GM21515 (cell line): ENCODE measurements around the gene WDFY4.

Source experiments
- ATAC-seq: cut with Tn5 transposase; IDR thresholded peaks from one replicate; pipeline ENCODE4 v1.9.1; 2021; ENCODE audit not compliant: unreplicated experiment

The WDFY4 gene

DNA sequence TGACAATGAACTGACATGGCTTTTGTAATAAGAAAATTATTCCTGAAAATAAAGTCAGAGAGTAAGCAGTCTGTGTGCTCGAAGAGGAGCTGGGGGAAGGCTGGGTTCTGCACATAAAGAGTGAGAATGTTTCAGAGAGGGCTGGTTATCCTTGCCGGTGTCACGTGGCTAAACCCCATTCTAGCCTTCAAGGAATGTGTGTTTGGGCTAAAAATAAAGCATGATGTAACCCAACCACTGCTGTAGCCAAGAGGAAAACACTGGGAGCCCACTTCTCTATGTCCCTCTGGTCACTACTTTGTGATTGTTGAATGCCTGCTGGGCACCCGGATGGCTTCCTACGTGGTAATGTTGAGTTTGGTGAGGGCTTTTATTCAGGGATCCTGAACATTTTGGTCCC lies 23.5 kb downstream of the WDFY4 start:
- ATAC-seq: no peak

DNA sequence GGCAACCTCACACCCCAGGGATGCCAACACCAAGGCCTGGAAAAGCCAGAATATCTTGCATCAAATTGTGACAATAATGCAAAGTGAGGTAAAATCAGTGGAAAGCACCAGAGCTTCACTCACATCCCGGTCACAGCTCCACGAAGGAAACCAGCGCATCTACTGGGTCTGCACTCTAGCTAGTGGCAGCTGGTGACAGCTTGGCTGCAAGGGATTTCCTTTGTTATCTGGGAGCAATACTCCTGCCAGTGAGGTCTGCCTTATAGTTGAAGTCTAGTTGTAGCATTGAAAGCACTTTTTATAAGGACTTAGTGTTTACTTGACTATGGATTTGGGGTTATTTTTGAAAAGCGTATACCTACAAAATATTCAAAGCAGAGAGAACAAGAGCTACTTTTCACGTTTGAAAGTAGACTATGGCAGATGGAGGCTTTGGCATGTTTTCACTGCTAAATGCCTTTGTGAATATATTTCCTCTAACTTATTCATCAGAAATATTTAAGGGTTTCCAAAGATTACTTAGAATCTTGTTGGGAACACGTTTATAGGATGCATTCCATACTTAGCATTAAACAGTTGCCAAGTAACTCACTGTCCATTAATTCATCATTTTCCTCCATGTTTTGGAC lies 26.1 kb downstream of the WDFY4 start:
- no peak for ATAC-seq

DNA sequence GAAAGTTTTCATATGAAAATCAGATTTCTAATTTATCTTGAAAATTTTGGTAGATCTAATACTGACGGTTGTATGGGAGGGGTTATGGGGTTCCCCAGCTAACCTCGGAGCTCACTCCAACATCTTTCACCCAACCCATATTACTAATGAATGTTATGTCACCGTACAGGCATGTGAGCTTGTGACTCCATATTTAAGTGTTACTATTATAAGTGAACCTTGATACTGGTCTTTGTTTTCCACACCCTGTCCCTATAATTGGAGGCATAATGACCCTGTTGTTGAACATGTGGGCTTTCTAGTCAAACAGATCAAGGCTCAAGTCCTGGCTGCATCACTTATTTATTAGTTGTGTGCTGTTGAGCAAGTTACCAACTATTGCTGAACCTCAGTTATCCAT lies 27.2 kb downstream of the WDFY4 start:
- ATAC-seq: no peak

DNA sequence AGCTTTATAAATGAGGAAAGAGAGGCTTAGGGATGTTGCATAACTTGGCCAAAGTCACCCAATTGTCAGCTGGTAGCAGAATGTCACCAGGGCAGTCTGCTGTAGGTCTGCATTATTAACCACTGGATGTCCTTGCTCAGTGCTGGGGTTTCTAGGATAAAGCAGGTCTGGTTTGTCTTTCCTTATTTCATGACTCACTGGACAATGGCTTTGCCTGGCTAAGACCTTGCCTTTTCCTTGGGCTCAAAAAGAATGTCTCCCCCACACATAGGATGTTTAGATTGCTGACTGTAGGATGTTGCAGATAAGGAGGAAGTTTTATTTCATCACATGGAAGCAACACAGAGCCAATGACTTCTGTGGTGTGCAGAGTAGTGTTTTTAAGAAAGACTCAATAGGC lies 29.4 kb downstream of the WDFY4 start:
- ATAC-seq: no peak

DNA sequence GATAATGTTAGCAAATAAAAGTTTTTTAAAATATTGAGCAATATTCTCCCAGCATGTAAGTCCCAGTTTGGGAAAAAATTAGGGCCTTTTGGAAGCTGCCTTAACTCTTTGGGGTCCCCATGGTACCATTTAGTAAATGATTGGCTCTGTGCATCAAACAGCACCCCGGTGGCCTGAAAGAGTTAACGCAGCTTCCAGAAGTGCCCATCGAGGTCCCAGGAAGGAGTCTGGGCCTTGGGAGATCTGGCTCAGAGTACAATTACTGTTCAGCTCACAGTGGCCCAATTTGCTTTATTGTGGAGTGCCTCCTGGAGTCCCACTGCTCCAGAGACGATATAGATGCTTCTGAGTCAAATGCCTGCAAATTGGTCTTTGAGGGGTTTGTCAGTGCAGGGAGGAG lies 31.7 kb downstream of the WDFY4 start:
- no peak for ATAC-seq

DNA sequence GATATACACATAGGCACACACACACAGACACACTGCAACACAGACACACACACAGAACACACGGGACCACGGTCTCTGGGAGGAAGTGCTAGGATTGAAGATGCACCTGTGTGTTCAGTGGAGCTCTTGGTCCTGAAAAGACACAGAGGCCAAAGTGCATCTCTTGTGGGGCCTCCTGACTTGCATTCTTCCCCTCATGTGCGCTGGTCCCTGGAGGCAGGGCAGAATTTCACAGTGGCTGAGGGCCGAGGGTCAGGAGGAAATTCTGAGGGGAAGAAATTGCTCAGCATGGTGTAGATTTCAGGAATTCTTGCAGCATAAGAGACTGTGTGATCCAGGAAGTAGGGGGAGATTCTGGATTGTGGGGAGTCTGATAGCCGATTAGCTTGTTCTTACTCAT lies 35.9 kb downstream of the WDFY4 start:
- ATAC-seq: no peak

DNA sequence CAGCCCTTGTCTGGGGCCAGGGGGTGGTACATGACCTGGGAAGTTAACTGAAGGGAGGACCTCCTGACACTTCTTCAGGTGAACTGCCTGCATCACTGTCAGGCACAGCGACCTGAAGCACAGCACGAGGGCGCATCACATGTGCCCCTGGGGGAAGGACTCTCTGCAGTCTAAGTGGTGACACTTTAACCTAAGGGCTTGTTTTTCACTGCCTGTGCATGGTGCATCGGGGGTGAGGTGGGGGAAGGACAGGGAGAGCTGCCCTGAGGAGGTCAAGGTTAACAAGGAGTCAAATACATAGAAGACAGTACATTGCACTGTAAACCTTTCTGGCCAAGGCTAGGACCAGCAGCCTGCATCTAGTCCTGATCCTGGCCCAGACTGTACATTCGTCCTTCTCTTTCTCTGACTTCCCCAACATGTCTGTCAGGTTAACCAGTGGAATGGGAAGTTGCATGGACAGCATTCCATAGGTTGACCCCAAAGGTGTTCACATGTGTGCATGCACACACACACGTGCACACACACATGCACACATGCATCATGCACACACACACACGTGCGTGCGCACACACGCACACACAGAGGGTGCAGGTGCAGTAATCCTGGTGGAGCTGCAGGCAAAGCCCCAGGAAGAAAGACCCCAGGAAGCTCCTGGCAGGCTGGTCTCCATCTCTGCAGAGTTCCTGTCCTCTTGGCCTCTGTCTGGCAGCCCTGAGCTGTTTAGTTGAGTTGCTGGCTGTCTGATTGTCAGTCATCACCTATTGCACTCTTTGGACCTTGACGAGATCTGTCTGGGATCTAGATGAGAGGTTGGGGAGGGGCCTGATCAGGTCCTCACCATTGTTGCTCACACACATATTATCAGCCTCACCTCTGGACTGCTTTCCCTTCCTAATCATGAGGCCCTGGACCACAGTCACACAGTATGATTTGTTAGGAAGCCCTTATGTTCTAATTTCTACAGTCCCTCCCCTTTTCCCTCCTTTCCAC lies 37.8 kb downstream of the WDFY4 start:
- no peak for ATAC-seq

DNA sequence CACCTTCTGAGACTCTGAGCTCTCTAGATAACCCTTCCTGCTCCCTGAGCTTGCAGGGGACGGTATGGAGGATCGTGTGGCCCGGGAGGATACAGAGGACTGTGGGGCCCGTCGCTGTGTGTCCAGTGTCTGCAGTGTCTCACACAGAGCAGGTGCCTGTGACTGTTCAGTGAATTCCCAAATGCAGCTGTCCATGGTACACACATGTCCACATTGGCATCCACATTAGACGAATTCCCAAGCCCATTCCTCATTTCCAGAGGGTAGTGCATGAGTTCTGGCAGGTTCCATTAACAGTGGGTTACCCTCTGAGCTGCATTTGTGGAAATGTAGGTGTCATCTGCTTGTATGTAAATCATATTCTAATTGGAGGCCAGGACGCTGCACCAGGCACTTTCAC lies 39.5 kb downstream of the WDFY4 start:
- no peak for ATAC-seq

DNA sequence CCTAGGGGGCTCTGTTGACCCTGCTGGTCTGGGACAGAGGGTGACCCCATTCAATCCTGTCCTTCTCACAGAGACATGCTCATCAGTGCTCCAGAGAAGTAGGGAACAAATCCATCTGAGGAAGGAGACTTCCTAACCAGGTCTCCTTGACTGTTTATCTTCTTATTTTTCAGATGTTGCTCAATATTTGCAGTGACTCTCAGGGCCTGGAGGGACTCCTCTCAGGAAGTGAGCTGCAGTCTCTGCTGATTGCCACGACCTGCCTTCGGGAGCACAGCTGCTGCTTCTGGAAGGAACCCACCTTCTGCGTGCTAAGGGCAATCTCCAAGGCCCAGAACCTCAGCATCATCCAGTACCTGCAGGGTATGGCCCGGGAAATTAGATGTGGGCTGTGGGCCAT lies 41.0 kb downstream of the WDFY4 start:
- ATAC-seq: no peak

DNA sequence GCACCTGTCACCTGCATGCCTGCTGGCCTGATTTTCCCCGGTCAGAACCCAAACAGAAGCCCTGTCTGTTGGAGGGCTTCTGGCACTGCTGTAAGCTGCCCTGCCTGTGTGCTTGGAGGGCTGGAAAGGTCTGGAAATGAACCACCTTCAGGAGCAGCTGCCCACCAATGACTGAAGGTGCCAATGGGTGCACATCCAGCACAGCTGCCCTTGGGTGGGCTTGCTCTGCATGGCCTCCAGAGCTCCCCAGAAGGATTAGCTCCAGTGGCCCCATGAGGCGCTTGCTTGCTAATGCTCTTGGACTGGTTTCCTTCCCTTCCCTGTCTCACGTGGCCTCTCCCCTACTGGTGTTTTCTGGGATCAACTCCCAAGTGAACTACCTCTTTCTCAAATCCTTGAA lies 43.2 kb downstream of the WDFY4 start:
- no peak for ATAC-seq

DNA sequence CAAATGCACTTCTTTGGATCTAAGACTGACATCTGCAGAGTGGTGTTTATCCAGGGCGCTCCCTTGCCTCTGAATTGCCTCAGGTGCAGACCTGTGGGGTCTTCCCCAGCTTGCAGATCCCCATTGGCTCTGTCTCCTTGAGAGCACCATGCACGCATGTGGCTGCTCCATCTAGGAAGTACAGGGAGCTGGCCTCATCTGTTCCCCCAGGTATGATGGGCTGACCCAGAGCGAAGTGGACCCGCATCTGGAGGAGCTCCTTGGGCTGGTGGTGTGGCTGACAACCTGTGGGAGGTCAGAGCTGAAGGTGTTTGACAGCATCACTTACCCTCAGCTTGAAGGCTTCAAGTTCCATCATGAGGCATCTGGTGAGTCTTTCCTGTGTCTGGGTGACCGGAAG lies 44.5 kb downstream of the WDFY4 start:
- ATAC-seq: no peak

DNA sequence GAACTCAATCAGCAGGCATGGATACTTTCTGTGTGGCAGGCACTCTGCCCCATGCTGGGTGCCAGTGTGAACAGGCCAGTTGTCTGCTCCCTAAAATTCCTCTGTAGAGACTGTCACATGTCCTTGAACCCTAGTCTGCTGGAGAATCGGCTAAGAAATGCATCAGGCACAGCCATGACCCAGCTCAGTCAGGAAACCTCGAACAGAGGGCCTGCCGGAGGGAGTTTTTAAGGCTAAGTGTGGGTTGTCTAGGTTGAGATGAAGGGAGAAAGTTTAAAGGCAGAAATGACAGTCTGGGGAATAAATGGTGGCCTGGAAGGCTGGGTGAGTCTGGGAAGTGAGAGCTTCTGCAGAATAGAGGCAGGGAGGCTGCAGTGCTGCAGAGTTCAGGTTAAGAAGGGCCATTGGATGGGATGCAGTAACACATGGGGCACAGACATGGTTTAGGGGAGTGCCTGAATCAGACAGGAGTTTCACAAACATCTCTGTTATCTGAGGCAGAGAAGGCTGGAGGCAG lies 45.3 kb downstream of the WDFY4 start:
- no peak for ATAC-seq

DNA sequence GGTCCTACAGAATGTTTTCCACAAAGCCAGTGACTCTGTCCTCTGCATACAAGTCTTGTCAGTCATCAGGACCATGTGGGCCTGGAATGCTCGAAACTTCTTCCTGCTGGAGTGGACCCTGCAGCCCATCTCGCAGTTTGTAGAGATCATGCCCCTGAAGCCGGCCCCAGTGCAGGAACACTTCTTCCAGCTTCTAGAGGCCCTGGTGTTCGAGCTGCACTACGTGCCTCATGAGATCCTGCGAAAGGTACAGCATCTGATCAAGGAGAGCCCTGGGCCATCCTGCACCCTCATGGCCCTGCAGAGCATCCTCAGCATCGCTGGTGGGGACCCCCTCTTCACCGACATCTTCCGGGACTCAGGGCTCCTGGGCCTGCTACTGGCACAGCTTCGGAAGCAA lies 46.5 kb downstream of the WDFY4 start:
- ATAC-seq: no peak

DNA sequence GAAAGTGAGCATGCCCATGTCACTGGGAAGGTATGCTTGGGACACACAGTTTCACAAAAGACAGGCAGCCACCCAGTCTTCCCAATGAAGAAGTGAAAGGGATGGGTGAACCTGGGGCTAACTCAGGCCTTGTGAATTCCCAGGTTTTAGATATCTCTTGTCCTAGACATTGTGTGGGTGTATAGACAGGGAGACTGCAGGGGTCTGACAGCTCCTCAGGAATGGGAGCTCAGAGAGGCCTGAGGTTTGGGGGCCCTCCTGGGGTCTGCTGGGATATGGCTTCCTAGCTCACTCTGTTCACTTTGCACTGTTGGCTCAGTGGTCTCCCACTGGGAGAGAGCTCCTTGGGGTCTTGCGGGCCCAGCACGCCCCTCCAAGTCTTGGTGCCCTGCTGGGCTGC lies 47.0 kb downstream of the WDFY4 start:
- no peak for ATAC-seq

DNA sequence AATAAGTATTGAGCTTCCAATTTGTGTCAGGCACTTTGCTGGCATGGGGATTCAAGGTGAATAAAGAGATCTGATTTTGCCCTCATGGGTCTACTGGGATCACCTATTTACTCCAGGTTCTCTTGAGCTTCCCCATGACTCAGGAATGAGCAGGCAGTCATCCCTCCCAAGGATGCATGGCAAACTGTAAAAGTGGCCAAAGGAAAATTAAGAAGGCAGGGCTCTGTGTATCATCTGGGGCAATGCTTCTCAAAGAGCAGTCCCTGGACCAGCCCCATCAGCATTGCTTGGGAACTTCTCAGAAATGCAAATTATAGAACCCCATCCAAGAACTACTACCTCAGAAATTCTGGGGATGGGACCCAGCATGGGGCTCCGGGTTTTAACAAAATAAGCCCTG lies 48.7 kb downstream of the WDFY4 start:
- ATAC-seq: no peak

DNA sequence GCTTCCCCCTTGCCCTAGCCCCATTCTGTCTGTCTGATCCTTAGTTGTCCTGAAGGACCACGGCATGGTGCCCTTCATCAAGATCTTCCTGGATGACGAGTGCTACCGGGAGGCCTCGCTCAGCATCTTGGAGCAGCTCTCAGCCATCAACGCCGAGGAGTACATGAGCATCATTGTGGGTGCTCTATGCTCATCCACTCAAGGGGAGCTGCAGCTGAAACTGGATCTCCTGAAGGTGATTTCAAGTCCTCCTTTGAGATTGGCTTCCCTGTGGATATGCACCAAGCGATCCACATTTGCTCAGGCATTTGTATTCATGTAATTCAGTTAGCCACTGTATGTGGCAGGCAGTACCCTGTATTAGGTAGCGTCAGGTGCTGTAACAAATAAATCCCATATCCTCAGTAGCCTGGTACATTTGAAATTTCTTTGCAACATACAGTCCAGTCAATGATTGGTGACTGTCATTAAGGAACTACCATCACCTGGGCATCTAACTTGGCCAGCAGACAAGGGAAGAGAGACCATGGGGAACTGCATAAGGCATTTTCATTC lies 51.2 kb downstream of the WDFY4 start:
- no peak for ATAC-seq

DNA sequence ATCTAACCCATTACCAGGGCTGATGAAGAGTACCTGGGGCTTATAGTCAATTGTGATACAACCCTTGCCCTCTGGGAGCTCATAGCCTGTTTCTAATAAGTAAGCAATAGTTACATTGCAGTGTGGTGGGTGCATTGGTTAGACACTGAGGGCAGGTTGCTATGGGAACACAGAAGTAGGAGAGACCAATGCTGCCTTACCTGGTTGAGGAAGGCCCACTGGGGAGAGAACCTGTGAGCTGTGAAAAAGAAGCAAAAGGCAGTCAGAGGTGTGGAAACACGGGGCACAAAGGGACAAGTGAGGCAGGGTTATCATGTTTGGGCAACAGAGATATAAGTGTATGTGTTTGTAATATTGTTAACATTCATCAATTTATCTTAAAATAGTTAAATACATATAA lies 51.9 kb downstream of the WDFY4 start:
- no peak for ATAC-seq

DNA sequence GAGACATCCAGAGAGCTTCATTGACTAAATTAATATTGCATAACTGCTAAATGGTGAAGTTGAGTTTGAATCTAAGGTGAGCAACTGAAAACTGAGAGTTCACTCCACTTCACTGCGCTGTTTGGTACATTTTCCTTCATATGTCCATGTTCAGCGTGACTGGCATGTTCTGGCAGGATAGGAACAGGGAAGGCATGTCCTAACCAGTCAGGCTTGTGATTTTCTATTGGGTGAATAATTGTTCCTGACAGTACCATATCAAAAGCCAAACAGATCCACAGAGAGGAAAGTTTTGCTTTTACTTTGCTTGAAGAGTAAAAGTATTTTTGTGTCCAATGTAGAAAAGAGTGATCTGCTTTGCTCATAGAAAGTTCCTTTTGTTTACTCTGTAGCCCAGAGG lies 53.2 kb downstream of the WDFY4 start:
- ATAC-seq: no peak

DNA sequence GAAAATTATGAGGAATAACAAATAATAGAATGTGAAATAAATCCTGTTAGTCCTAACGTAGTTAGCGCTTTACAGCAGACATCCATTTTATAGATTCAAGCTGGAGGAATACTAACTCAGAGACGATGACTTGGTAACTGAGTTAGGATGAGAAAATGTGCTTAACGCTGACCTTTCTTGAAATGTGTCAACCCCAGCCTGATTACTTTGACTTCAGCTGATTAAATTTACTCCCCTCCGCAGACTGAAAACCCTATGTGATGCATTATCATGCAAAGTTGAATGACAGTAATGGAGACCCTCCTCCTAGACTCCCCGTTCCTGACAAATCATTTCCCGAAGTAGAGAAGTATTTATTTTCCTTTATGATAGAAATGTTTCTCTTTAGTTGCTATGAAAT lies 54.5 kb downstream of the WDFY4 start:
- no peak for ATAC-seq

DNA sequence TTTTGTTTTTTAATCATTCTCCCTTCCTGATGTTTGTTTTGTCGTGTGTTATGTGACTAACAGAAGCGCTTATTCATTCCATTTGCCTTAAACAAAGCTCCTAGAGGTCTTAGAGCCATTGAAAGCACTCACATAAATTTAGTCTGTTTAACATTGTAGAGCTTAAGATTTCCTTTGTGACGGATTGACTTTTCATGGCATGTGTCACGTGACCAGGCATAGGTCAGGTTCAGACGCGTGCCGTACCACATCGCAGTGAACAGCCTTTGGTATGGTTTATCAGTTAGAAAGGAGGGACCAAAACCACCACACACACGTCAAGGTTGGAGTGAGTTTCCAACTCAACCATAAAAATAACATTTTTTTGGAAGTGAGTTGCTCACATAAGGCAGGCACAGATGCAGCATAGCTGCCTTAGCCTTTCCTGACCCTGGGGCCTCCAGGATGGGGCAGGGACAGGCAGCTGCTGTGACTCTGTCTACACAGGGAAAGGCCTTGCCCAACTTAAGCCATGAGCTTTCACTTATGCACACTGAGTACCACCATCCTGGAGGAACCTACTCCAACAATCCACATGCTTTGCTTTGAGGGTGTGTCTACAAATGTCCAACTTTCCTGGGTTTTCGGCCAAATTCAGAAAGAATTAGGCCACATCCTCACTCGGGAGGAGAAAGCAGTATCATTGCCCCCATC lies 55.5 kb downstream of the WDFY4 start:
- no peak for ATAC-seq

DNA sequence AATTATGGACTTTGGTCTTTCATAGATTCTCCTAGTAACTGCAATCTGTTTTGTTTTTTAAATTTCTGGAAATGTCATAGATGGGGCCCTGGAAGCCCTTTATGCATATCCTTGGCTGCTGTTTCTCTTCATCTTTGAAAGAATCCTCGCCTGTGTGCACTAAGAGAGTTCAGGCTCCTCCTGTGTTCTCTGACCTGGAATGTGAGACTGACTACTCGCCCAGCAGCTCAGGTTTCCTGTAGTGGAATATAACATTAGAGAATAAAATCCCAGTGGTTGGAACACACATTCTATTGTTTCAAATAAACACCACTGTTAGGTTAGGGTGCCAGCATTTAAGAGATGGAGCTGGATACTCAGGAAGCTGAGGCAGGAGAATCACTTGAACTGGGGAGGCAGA lies 56.3 kb downstream of the WDFY4 start:
- no peak for ATAC-seq
